CD4-positive, alpha-beta T cell (primary cell): ENCODE results near the gene TMEM181. TPM values are rescaled to one million over a fixed set of nuclear protein-coding genes. Genes with fewer than 3 reads are reported as not detected.

Source experiments
- ATAC-seq: fragments of 200-7000 bp; cut with Tn5 transposase; one replicate; pipeline ENCODE4 v1.10.0; 2022; ENCODE audit warnings: mild to moderate bottlenecking; ENCODE audit not compliant: poor library complexity
- CTCF ChIA-PET: fragments of 350-600 bp; sonication (Branson Sonifier 250); formaldehyde crosslinking; loops from one replicate; lab custom pipeline; 2021; ENCODE audit warnings: antibody characterized with exemption, inconsistent platforms; lab: Charles Lee
- POLR2A ChIA-PET: fragments of 350-600 bp; sonication (Branson Sonifier 250); formaldehyde crosslinking; loops from one replicate; lab custom pipeline; 2021; ENCODE audit warnings: antibody characterized with exemption, inconsistent platforms; lab: Charles Lee
- DNase-seq, 14 experiments: peaks; one replicate each; pipeline ENCODE4 v3.0.0-alpha.2; 2013 to 2020; ENCODE audit warnings: mixed read lengths in 2 of 14
- H3K27ac ChIP-seq, 2 donors: one replicate each; pipeline versions ENCODE4 v1.5.1 to v1.7.0; 2013; ENCODE audit warnings: low read length in 2 of 2, low read depth in 1 of 2, mild to moderate bottlenecking in 1 of 2
- H3K27me3 ChIP-seq, 2 experiments: 1 replicate in 1 of 2; 2 replicates in 1 of 2; pipeline versions ENCODE4 v1.6.1 to v1.7.0; 2013; ENCODE audit warnings: low read length in 2 of 2, control low read depth in 1 of 2, mild to moderate bottlenecking in 1 of 2, moderate library complexity in 1 of 2; ENCODE audit not compliant: insufficient read depth in 2 of 2, control insufficient read depth in 1 of 2
- H3K36me3 ChIP-seq: one replicate; pipeline ENCODE4 v1.6.1; 2013; ENCODE audit warnings: low read length, control low read depth; ENCODE audit not compliant: insufficient read depth
- H3K4me1 ChIP-seq: one replicate; pipeline ENCODE4 v1.6.1; 2013; ENCODE audit warnings: low read length, control low read depth; ENCODE audit not compliant: insufficient read depth
- H3K4me3 ChIP-seq: one replicate; pipeline ENCODE4 v1.5.1; 2013; ENCODE audit warnings: mild to moderate bottlenecking, low read length, moderate library complexity
- H3K9me3 ChIP-seq, 2 experiments: 1 replicate in 1 of 2; 2 replicates in 1 of 2; pipeline versions ENCODE4 v1.6.1 to v1.7.0; 2013; ENCODE audit warnings: low read length in 2 of 2, mild to moderate bottlenecking in 2 of 2, control low read depth in 1 of 2, moderate library complexity in 1 of 2; ENCODE audit not compliant: control insufficient read depth in 1 of 2, insufficient read depth in 1 of 2
- H3K27ac Mint-ChIP-seq: one replicate; pipeline ENCODE4 v1.8.0; 2020; ENCODE audit warnings: mixed read lengths
- H3K27me3 Mint-ChIP-seq: one replicate; pipeline ENCODE4 v1.8.0; 2021; ENCODE audit warnings: mixed read lengths
- H3K36me3 Mint-ChIP-seq: one replicate; pipeline ENCODE4 v1.8.0; 2021; ENCODE audit warnings: low read depth, mixed read lengths
- H3K4me1 Mint-ChIP-seq: one replicate; pipeline ENCODE4 v1.8.0; 2021; ENCODE audit warnings: low read depth, mixed read lengths
- H3K4me3 Mint-ChIP-seq: one replicate; pipeline ENCODE4 v1.8.0; 2020; ENCODE audit warnings: mild to moderate bottlenecking, mixed read lengths
- H3K9me3 Mint-ChIP-seq: one replicate; pipeline ENCODE4 v1.8.0; 2020; ENCODE audit warnings: mixed read lengths
- CTCF ChIP-seq: fragments of 200-600 bp; IDR thresholded peaks from one replicate; pipeline ENCODE4 v1.8.0; 2022; ENCODE audit warnings: antibody characterized with exemption, mild to moderate bottlenecking
- intact Hi-C, 2 experiments: fragments of 100-400 bp; cut with DNase I in 1 of 2; cut with micrococcal nuclease in 1 of 2; formaldehyde crosslinking; loops; one replicate each; pipeline versions ENCODE4 v1.15.1 to v1.9.0; 2023 to 2025; cut with DNase I, micrococcal nuclease
- total RNA-seq, 174 experiments: library from RNA in 2 of 174; stranded (reverse) in 2 of 174; gene quantifications; one replicate each; pipeline ENCODE4 v1.2.3 and lab custom pipeline; 2021 to 2026

The TMEM181 gene
- total RNA-seq, 2 experiments from 2014 or later: 10.2 to 10.9 TPM

- CTCF ChIA-PET: no interaction called here
- H3K27ac Mint-ChIP-seq: no peak overlapping the region
- ATAC-seq: no peak
Observed at GRCh38 chr6:158545043-158545966, 14.6 kb upstream of the TMEM181 start.

GRCh38 chr6:158548418-158549161 lies 11.3 kb upstream of the TMEM181 start:
- no peak for DNase-seq
- no peak overlapping the region for H3K4me3 Mint-ChIP-seq
- no peaks in the 10 kb centered on the region for H3K9me3 Mint-ChIP-seq
- ATAC-seq: no peak
- TF ChIP-seq CTCF: no peak
- no peaks in the 10 kb centered on the region for H3K36me3 ChIP-seq
- no peaks in the 10 kb centered on the region for H3K9me3 ChIP-seq
- intact Hi-C loops: no loop called here
- H3K27ac Mint-ChIP-seq: no peak overlapping the region
- ChIA-PET POLR2A (no interaction called here), CTCF (no interaction called here)
- H3K27me3 Mint-ChIP-seq: peaks cover 18% of the 10 kb centered on the region
- H3K4me1 ChIP-seq: no peaks in the 10 kb centered on the region
- no peak overlapping the region for H3K27ac ChIP-seq
- no peak overlapping the region for H3K4me3 ChIP-seq
- H3K36me3 Mint-ChIP-seq: no peaks in the 10 kb centered on the region
- no peaks in the 10 kb centered on the region for H3K4me1 Mint-ChIP-seq
- no peaks in the 10 kb centered on the region for H3K27me3 ChIP-seq

More at GRCh38 chr6:158545043-158545966, 14.6 kb upstream of the TMEM181 start:
- Histone ChIP-seq H3K4me1 (no peaks in the 10 kb centered on the region), H3K4me3 (no peak overlapping the region), H3K27ac (no peak overlapping the region), H3K27me3 (no peaks in the 10 kb centered on the region), H3K9me3 (no peaks in the 10 kb centered on the region), H3K36me3 (no peaks in the 10 kb centered on the region)
- H3K4me1 Mint-ChIP-seq: no peaks in the 10 kb centered on the region
- POLR2A ChIA-PET: no interaction called here
- no peaks in the 10 kb centered on the region for H3K9me3 Mint-ChIP-seq
- intact Hi-C loops: no loop called here
- no peak for DNase-seq
- H3K27me3 Mint-ChIP-seq: peaks cover 31% of the 10 kb centered on the region
- H3K4me3 Mint-ChIP-seq: no peak overlapping the region
- H3K36me3 Mint-ChIP-seq: no peaks in the 10 kb centered on the region
- no peak for TF ChIP-seq CTCF

GRCh38 chr6:158552055-158552795 lies 7.7 kb upstream of the TMEM181 start:
- intact Hi-C loops: no loop called here
- Histone ChIP-seq H3K27me3 (no peaks in the 10 kb centered on the region), H3K36me3 (no peaks in the 10 kb centered on the region), H3K4me1 (no peaks in the 10 kb centered on the region), H3K9me3 (no peaks in the 10 kb centered on the region), H3K27ac (no peak overlapping the region), H3K4me3 (no peak overlapping the region)
- CTCF ChIA-PET: no interaction called here
- H3K27ac Mint-ChIP-seq: no peak overlapping the region
- no peak overlapping the region for H3K4me3 Mint-ChIP-seq
- no peaks in the 10 kb centered on the region for H3K4me1 Mint-ChIP-seq
- no peak for DNase-seq
- peaks cover 7% of the 10 kb centered on the region for H3K27me3 Mint-ChIP-seq
- no peak for TF ChIP-seq CTCF
- POLR2A ChIA-PET: interaction anchor here (0.9 to 1.5 kb wide), 3 partner anchors 9 to 62 kb away, joined by 3 to 6 read pairs (median 4); no protein-coding TSS in a partner anchor
- no peaks in the 10 kb centered on the region for H3K36me3 Mint-ChIP-seq
- ATAC-seq: no peak
- H3K9me3 Mint-ChIP-seq: no peaks in the 10 kb centered on the region
